Measurements from ENCODE around the gene SLC35F4.

DNA sequence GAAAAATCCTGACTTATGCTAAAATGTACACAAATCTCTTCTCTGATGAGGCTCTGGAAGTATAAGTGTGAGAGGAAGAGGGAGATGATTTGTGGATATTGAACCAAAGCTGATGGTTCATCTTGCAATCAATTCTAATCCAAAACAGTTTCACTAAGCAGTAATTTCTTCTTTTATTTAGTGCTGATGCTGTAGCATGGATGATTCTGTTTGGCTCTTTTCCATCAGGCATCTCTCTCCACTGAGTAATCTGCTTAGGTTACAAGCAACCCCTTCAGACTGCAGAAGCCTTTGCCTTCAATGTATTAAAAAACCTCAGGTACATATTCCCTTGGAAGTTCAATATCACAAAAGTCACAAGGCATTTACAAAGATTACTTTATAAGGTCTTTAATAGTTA is 213.1 kb downstream of the SLC35F4 start:
- TF ChIP-seq, protein P1, sequence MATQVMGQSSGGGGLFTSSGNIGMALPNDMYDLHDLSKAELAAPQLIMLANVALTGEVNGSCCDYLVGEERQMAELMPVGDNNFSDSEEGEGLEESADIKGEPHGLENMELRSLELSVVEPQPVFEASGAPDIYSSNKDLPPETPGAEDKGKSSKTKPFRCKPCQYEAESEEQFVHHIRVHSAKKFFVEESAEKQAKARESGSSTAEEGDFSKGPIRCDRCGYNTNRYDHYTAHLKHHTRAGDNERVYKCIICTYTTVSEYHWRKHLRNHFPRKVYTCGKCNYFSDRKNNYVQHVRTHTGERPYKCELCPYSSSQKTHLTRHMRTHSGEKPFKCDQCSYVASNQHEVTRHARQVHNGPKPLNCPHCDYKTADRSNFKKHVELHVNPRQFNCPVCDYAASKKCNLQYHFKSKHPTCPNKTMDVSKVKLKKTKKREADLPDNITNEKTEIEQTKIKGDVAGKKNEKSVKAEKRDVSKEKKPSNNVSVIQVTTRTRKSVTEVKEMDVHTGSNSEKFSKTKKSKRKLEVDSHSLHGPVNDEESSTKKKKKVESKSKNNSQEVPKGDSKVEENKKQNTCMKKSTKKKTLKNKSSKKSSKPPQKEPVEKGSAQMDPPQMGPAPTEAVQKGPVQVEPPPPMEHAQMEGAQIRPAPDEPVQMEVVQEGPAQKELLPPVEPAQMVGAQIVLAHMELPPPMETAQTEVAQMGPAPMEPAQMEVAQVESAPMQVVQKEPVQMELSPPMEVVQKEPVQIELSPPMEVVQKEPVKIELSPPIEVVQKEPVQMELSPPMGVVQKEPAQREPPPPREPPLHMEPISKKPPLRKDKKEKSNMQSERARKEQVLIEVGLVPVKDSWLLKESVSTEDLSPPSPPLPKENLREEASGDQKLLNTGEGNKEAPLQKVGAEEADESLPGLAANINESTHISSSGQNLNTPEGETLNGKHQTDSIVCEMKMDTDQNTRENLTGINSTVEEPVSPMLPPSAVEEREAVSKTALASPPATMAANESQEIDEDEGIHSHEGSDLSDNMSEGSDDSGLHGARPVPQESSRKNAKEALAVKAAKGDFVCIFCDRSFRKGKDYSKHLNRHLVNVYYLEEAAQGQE (IDR thresholded peaks at IDR 0.05; ENCODE audit: insufficient read depth in 1 of 2, low read depth in 2 of 2, low read length in 2 of 2), result no peak
- no peak for TF ChIP-seq POLR2AphosphoS5 (IDR thresholded peaks at IDR 0.05; ENCODE audit: low read depth, low read length)

Data from PFSK-1 (cell line).